HEK293 (cell line): ENCODE data around the gene THAP2.

Source experiments
- AEBP2 ChIP-seq: fragments of 450-650 bp; formaldehyde crosslinking; IDR thresholded peaks from 2 replicates; pipeline ENCODE4 v1.5.1; 2016; ENCODE audit warnings: missing biosample characterization, missing genetic modification characterization, borderline replicate concordance
- BCL11B ChIP-seq: fragments of 450-650 bp; formaldehyde crosslinking; IDR thresholded peaks from 2 replicates; pipeline ENCODE4 v1.5.1; 2016; ENCODE audit warnings: low read depth, missing biosample characterization, missing genetic modification characterization
- ELK4 ChIP-seq: IDR thresholded peaks from 2 replicates; pipeline ENCODE4 v1.6.1; 2011; ENCODE audit warnings: mild to moderate bottlenecking, low read depth, low read length, borderline replicate concordance
- HOXC10 ChIP-seq: sonication (generic); formaldehyde crosslinking; IDR thresholded peaks from 2 replicates; pipeline ENCODE4 v1.8.1; 2023; ENCODE audit warnings: mild to moderate bottlenecking, missing genetic modification reagents
- PBX3 ChIP-seq: sonication (generic); formaldehyde crosslinking; IDR thresholded peaks from 2 replicates; pipeline ENCODE4 v1.8.1; 2022; ENCODE audit warnings: mild to moderate bottlenecking, moderate library complexity, missing genetic modification reagents
- PRDM6 ChIP-seq: fragments of 450-650 bp; formaldehyde crosslinking; IDR thresholded peaks from 2 replicates; pipeline ENCODE4 v1.5.1; 2017; ENCODE audit warnings: missing biosample characterization, missing genetic modification characterization
- YY1 ChIP-seq: fragments of 450-650 bp; formaldehyde crosslinking; IDR thresholded peaks from 2 replicates; pipeline ENCODE4 v1.5.1; 2018; ENCODE audit warnings: missing biosample characterization, missing genetic modification characterization
- YY2 ChIP-seq: fragments of 450-650 bp; formaldehyde crosslinking; IDR thresholded peaks from 2 replicates; pipeline ENCODE4 v1.5.1; 2016; ENCODE audit warnings: missing biosample characterization, missing genetic modification characterization
- ZBTB17 ChIP-seq: fragments of 450-650 bp; formaldehyde crosslinking; IDR thresholded peaks from 2 replicates; pipeline ENCODE4 v1.5.1; 2016; ENCODE audit warnings: missing biosample characterization, missing genetic modification characterization
- ZFP37 ChIP-seq: fragments of 450-650 bp; formaldehyde crosslinking; IDR thresholded peaks from 2 replicates; pipeline ENCODE4 v1.5.1; 2016; ENCODE audit warnings: missing biosample characterization, missing genetic modification characterization
- ZNF10 ChIP-seq: fragments of 450-650 bp; formaldehyde crosslinking; IDR thresholded peaks from 2 replicates; pipeline ENCODE4 v1.5.1; 2017; ENCODE audit warnings: missing biosample characterization, missing genetic modification characterization
- ZNF138 ChIP-seq: fragments of 450-650 bp; formaldehyde crosslinking; IDR thresholded peaks from 2 replicates; pipeline ENCODE4 v1.5.1; 2016; ENCODE audit warnings: missing biosample characterization, missing genetic modification characterization, borderline replicate concordance
- ZNF248 ChIP-seq: fragments of 450-650 bp; formaldehyde crosslinking; IDR thresholded peaks from 2 replicates; pipeline ENCODE4 v1.5.1; 2017; ENCODE audit warnings: missing biosample characterization, missing genetic modification characterization
- ZNF335 ChIP-seq: fragments of 450-650 bp; formaldehyde crosslinking; conservative IDR thresholded peaks from 2 replicates; pipeline ENCODE4 v1.5.1; 2016; ENCODE audit warnings: missing biosample characterization, missing genetic modification characterization
- ZNF362 ChIP-seq: fragments of 450-650 bp; formaldehyde crosslinking; IDR thresholded peaks from 2 replicates; pipeline ENCODE4 v1.5.1; 2016; ENCODE audit warnings: missing biosample characterization, missing genetic modification characterization
- ZNF391 ChIP-seq: fragments of 450-650 bp; formaldehyde crosslinking; IDR thresholded peaks from 2 replicates; pipeline ENCODE4 v1.5.1; 2016; ENCODE audit warnings: low read depth, missing biosample characterization, missing genetic modification characterization, borderline replicate concordance
- ZNF48 ChIP-seq: fragments of 450-650 bp; formaldehyde crosslinking; IDR thresholded peaks from 2 replicates; pipeline ENCODE4 v1.5.1; 2016; ENCODE audit warnings: missing biosample characterization, missing genetic modification characterization
- ZNF518A ChIP-seq: fragments of 450-650 bp; formaldehyde crosslinking; conservative IDR thresholded peaks from 2 replicates; pipeline ENCODE4 v1.5.1; 2016; ENCODE audit warnings: low read depth, missing biosample characterization, missing genetic modification characterization
- ZNF560 ChIP-seq: fragments of 450-650 bp; formaldehyde crosslinking; IDR thresholded peaks from 2 replicates; pipeline ENCODE4 v1.5.1; 2017; ENCODE audit warnings: missing biosample characterization, missing genetic modification characterization, borderline replicate concordance
- ZNF571 ChIP-seq: fragments of 450-650 bp; formaldehyde crosslinking; IDR thresholded peaks from 2 replicates; pipeline ENCODE4 v1.5.0; 2017; ENCODE audit warnings: missing biosample characterization, missing genetic modification characterization
- ZNF596 ChIP-seq: fragments of 450-650 bp; IDR thresholded peaks from 2 replicates; pipeline ENCODE4 v1.5.0; 2018; ENCODE audit warnings: missing biosample characterization, mild to moderate bottlenecking, missing genetic modification characterization, moderate library complexity
- ZNF626 ChIP-seq: fragments of 450-650 bp; sonication (Bioruptor Pico); formaldehyde crosslinking; IDR thresholded peaks from 2 replicates; pipeline ENCODE4 v1.5.1; 2018; ENCODE audit warnings: missing biosample characterization, missing genetic modification characterization, inconsistent platforms
- ZNF658 ChIP-seq: fragments of 450-650 bp; formaldehyde crosslinking; IDR thresholded peaks from 2 replicates; pipeline ENCODE4; 2016; ENCODE audit warnings: missing biosample characterization, missing genetic modification characterization
- ZNF701 ChIP-seq: fragments of 450-650 bp; formaldehyde crosslinking; IDR thresholded peaks from 2 replicates; pipeline ENCODE4 v1.5.1; 2016; ENCODE audit warnings: missing biosample characterization, missing genetic modification characterization
- ZSCAN16 ChIP-seq: fragments of 450-650 bp; formaldehyde crosslinking; IDR thresholded peaks from 2 replicates; pipeline ENCODE4 v1.5.1; 2016; ENCODE audit warnings: missing biosample characterization, missing genetic modification characterization
- ZSCAN5A ChIP-seq: fragments of 450-650 bp; formaldehyde crosslinking; IDR thresholded peaks from 2 replicates; pipeline ENCODE4 v1.5.1; 2016; ENCODE audit warnings: missing biosample characterization, missing genetic modification characterization

THAP2 gene

GRCh38 chr12:71663561-71664410 lies at the start of gene THAP2, which contains the start of gene ZFC3H1 (continued):
- TF ChIP-seq ELK4 (no peak), ZNF48 (tag by site-specific recombination) (no peak), ZNF518A (tag by site-specific recombination) (peak; percentile 84), HOXC10 (CRISPR knock-in tag) (no peak), YY2 (tag by site-specific recombination) (peak; percentile 87), ZNF10 (tag by site-specific recombination) (no peak), PRDM6 (tag by site-specific recombination) (peak; percentile 84), ZNF571 (tag by site-specific recombination) (no peak), ZNF701 (tag by site-specific recombination) (no peak), ZNF362 (tag by site-specific recombination) (no peak), ZNF560 (tag by site-specific recombination) (no peak), ZBTB17 (tag by site-specific recombination) (peak; percentile 96), ZFP37 (tag by site-specific recombination) (no peak; the same call in none of the 2 replicates), ZNF138 (tag by site-specific recombination) (no peak), ZNF658 (tag by site-specific recombination) (no peak), ZSCAN16 (tag by site-specific recombination) (no peak; the same call in 1 of the 2 replicates), YY1 (tag by site-specific recombination) (peak; percentile 97), ZNF248 (tag by site-specific recombination) (no peak), ZNF391 (tag by site-specific recombination) (peak; percentile 32; the same call in 1 of the 2 replicates), ZNF335 (peak; percentile 75), ZNF626 (tag by site-specific recombination) (no peak), AEBP2 (tag by site-specific recombination) (no peak), PBX3 (peak; percentile 26; the same call in 1 of the 2 replicates), ZNF596 (tag by site-specific recombination) (no peak), ZSCAN5A (tag by site-specific recombination) (peak; percentile 69; the same call in 1 of the 2 replicates), BCL11B (tag by site-specific recombination) (no peak)
